Coronary artery (tissue), 2 donors: ENCODE measurements around the gene CLN5.
"Not testable (repeated sequence)": the region's sequence is repeated elsewhere in the genome, so short reads cannot be mapped to it uniquely, and the experiment has no call there.

Experiments used
- DNase-seq: peaks from one replicate; pipeline ENCODE4 v3.0.0-alpha.2; 2017; ENCODE audit warnings: low spot score
- H3K27ac ChIP-seq, 2 donors: fragments of 200-600 bp; sonication (generic); one replicate each; pipeline ENCODE4 v1.5.1; 2016 to 2019
- H3K4me3 ChIP-seq: fragments of 200-600 bp; sonication (generic); 2 replicates; pipeline ENCODE4 v1.5.1; 2016; ENCODE audit warnings: mild to moderate bottlenecking, moderate library complexity
- TF ChIP-seq, protein P1 (sequence below): fragments of 200-600 bp; sonication (generic); IDR thresholded peaks from one replicate; pipeline ENCODE4 v1.5.1; 2019; ENCODE audit warnings: antibody characterized with exemption

The CLN5 gene

DNA sequence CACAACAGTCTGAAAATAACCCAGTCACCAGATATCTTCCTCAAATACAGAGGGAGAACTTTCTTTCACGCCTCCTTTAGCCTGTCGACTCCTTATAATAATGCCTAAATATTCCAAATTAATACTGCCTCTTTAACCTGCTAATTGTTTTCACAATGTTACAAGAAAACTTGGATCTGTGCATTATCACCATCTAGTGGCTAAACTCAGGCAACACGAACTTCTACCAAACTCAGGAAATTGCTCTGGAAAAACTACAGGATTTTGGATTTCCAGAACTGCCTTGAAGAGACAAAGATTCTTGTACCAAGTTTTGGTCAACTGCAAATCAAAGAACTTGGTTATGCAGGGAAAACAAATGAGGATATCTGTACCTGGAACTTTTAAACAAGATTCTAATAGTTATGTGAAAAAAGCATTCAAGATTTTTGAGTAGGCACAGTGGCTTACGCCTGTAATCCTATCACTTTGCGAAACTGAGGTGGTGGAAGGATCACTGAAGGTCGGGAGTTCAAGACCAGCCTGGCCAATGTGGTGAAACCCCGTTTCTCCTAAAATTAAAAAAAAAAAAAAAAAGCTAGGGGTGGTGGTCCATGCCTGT, 10.8 kb downstream of the CLN5 start:
- TF ChIP-seq, protein P1, sequence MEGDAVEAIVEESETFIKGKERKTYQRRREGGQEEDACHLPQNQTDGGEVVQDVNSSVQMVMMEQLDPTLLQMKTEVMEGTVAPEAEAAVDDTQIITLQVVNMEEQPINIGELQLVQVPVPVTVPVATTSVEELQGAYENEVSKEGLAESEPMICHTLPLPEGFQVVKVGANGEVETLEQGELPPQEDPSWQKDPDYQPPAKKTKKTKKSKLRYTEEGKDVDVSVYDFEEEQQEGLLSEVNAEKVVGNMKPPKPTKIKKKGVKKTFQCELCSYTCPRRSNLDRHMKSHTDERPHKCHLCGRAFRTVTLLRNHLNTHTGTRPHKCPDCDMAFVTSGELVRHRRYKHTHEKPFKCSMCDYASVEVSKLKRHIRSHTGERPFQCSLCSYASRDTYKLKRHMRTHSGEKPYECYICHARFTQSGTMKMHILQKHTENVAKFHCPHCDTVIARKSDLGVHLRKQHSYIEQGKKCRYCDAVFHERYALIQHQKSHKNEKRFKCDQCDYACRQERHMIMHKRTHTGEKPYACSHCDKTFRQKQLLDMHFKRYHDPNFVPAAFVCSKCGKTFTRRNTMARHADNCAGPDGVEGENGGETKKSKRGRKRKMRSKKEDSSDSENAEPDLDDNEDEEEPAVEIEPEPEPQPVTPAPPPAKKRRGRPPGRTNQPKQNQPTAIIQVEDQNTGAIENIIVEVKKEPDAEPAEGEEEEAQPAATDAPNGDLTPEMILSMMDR, result peak; percentile 14
- DNase-seq, result no peak
- Histone ChIP-seq H3K27ac (peak overlapping the region in 1 of 2 donors; percentile 36), H3K4me3 (no peak overlapping the region)

DNA sequence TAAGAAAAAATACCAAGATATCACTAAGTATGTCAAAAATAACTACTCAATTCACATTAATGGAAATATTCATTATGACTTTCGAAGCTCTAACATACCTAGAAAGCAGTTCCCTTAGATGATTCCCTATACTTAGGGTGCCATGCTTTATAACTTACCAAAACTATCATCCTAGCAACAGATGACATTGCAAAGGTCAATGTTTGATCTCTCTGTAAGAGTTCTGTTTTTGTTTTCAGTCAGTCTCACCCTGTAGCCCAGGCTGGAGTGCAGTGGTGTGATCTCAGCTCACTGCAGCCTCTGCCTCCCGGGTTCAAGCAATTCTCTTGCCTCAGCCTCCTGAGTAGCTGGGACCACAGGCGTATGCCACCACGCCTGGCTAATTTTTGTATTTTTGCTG, 16.5 kb downstream of the CLN5 start:
- DNase-seq, result not testable (repeated sequence)
- H3K4me3 ChIP-seq, result peak overlapping the region; percentile 17
- H3K27ac ChIP-seq, result peak overlapping the region; percentile 9 to 40

DNA sequence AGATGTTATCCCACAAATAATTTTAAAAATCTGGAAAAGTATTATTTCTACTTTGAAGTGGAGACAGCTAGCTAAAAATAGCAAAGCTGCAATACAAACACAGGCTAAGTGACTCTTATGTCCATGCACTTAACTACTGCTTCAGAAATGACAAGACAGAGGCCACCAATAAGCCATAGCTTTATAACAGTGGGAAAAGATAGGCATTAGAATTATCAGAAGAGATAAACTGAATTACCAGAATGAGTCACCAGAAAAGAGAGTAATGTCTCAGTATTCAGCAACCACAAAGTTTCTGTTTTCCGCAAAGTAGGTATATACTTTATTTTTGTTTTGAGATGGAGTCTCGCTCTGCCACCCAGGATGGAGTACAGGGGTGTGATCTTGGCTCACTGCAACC, 17.1 kb downstream of the CLN5 start:
- TF ChIP-seq, protein P1, result no peak

DNA sequence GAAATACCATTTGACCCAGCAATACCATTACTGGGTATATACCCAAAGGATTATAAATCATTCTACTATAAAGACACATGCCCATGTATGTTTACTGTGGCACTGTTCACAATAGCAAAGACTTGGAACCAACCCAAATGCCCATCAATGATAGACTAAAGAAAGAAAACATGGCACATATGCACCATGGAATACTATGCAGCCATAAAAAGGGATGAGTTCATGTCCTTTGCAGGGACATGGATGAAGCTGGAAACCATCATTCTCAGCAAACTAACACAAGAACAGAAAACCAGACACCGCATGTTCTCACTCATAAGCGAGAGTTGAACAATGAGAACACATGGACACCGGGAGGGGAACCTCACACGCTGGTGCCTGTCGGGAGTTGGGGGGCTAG, 17.8 kb downstream of the CLN5 start:
- H3K27ac ChIP-seq, result peak overlapping the region in 1 of 2 donors; percentile 18
- H3K4me3 ChIP-seq, DNase-seq: not testable (repeated sequence)

More for the DNA sequence above, 17.1 kb downstream of the CLN5 start:
- H3K4me3 ChIP-seq, result peak overlapping the region; percentile 17
- peak overlapping the region; percentile 9 to 18 for H3K27ac ChIP-seq
- DNase-seq, result no peak

DNA sequence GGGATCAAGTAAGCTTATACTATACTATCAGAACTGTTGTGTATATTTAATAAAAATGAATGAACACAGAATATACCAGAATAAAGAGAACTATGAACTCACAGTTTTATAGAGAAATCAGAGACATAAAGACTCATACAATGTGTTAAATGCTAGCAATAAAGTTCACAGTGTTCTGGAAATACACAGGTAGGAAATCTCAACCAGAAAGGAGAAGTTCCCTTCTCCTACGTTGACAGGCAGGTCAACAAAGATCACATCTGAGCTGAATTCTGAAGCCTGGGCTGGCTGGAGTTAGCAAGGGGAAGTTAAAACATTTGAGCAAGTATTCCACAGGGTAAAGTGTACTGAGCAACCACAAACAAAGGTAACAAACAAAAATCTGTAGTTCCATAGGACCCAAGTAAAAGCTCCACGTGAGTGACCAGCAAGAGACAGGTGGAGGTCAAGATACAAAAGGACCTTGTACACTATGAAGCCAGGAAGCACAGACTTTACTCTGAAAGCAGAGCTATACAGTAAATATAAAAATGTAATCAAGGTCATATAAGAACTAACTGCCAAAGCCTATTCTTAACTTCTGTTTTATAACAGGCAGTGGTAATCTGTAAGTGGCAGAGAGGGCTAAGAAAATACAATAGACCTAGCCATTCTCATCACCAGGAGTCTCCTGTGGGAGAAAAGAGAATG, 22.1 kb downstream of the CLN5 start:
- no peak for DNase-seq
- TF ChIP-seq, protein P1, result no peak
- H3K4me3 ChIP-seq, result no peak overlapping the region
- peak overlapping the region; percentile 13 to 86 for H3K27ac ChIP-seq

DNA sequence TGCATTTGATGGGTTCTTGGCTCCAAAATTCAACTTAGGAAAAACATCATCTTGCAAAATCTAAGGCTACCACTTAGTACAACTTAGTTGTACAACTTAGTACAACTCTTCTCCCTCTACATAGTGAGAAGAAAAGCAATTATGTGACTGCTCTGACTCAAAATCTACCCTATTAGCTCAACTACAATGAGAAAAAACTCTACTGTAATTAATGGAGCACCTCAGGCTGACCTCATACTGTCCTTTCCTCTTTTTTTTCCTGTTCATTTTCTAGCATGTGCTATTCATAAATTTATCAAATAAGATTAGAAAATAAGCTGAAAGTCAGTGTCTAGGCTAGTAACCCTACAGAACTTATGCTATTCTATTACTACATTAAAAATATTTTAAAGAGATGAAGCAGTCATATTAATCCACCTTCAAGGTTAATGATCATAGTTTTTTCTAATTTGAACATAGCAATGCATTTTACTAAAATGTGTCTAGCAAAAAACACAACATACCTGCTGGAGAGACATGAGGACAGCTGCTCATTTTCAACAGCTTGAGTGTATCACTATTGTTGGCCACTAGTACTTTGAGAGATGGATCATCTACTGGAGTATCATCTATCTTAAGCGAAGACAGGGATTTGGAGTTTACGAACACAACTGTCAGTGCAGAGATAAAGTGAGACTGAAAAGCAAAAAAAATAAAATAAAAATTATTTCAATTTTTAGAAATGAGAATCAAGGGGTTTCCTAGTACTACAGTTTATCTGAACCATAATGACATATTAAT, 23.2 kb downstream of the CLN5 start:
- no peak for DNase-seq
- H3K4me3 ChIP-seq, result no peak overlapping the region
- H3K27ac ChIP-seq, result peak overlapping the region; percentile 48 to 86
- TF ChIP-seq, protein P1, result no peak

DNA sequence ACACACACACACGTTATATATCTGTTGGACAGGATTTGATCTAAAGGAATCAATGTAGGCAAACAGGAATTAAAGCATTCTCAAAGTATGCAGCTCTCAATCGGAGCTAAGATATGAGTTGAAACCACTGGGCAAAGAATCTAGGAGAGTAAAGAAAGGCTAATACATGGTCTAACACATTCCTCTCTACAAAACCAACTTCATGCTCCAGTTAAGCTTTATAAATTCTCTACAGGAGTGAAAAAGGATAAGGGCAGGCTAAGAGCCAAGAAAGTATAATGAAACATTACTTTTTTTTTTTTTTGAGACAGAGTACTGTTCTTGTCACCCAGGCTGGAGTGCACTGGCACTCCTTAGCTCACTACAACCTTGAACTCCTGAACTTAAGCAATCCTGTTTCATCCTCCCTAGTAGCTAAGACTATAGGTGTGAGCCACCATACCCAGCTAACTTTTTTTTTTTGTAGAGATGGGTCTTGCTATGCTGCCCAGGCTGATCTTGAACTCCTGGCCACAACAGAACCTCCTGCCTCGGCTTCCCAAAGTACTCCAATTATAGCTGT, 24.5 kb downstream of the CLN5 start:
- TF ChIP-seq, protein P1, result no peak
- H3K4me3 ChIP-seq, result peak overlapping the region; percentile 38
- no peak for DNase-seq
- peak overlapping the region; percentile 86 for H3K27ac ChIP-seq
